CD8-positive, alpha-beta memory T cell (primary cell): Measurements from ENCODE around the gene ZNF397. TPM values are rescaled to one million over a fixed set of nuclear protein-coding genes. Genes with fewer than 3 reads are reported as not detected.

ENCODE experiments used
- CTCF ChIA-PET: fragments of 350-600 bp; sonication (Branson Sonifier 250); formaldehyde crosslinking; loops from one replicate; lab custom pipeline; 2021; ENCODE audit warnings: antibody characterized with exemption; lab: Charles Lee
- POLR2A ChIA-PET: fragments of 350-600 bp; sonication (Branson Sonifier 250); formaldehyde crosslinking; loops from one replicate; lab custom pipeline; 2021; ENCODE audit warnings: antibody characterized with exemption; lab: Charles Lee
- DNase-seq, 5 donors: peaks; one replicate each; pipeline versions ENCODE4 v3.0.0 to v3.0.0-alpha.2; 2020 to 2022; ENCODE audit warnings: mixed read lengths in 1 of 5
- H3K27ac ChIP-seq: one replicate; pipeline ENCODE4 v1.7.0; 2013; ENCODE audit warnings: low read depth, mild to moderate bottlenecking, low read length, moderate library complexity
- H3K27me3 ChIP-seq: 2 replicates; pipeline ENCODE4 v1.7.0; 2013; ENCODE audit warnings: low read length, mild to moderate bottlenecking; ENCODE audit not compliant: insufficient read depth, poor library complexity, severe bottlenecking
- H3K36me3 ChIP-seq: 2 replicates; pipeline ENCODE4 v1.7.0; 2013; ENCODE audit warnings: mild to moderate bottlenecking, low read length, moderate library complexity; ENCODE audit not compliant: insufficient read depth
- H3K4me1 ChIP-seq: 2 replicates; pipeline ENCODE4 v1.7.0; 2013; ENCODE audit warnings: mild to moderate bottlenecking, low read length, moderate library complexity; ENCODE audit not compliant: insufficient read depth
- H3K4me3 ChIP-seq: 2 replicates; pipeline ENCODE4 v1.7.0; 2013; ENCODE audit warnings: mild to moderate bottlenecking, low read length
- H3K9me3 ChIP-seq: 2 replicates; pipeline ENCODE4 v1.7.0; 2013; ENCODE audit warnings: mild to moderate bottlenecking, low read length
- H3K27ac Mint-ChIP-seq, 8 donors: one replicate each; pipeline ENCODE4 v1.8.0; 2020 to 2021; ENCODE audit warnings: mixed read lengths in 8 of 8, mild to moderate bottlenecking in 6 of 8, inconsistent platforms in 3 of 8, moderate library complexity in 3 of 8
- H3K27me3 Mint-ChIP-seq, 2 donors: one replicate each; pipeline ENCODE4 v1.8.0; 2020 to 2021; ENCODE audit warnings: mixed read lengths in 2 of 2, mild to moderate bottlenecking in 1 of 2, moderate library complexity in 1 of 2
- H3K36me3 Mint-ChIP-seq, 3 donors: one replicate each; pipeline ENCODE4 v1.8.0; 2020 to 2021; ENCODE audit warnings: mixed read lengths in 3 of 3, inconsistent platforms in 1 of 3, mild to moderate bottlenecking in 1 of 3
- H3K4me1 Mint-ChIP-seq, 3 donors: one replicate each; pipeline ENCODE4 v1.8.0; 2020 to 2021; ENCODE audit warnings: mixed read lengths in 3 of 3, inconsistent platforms in 1 of 3, mild to moderate bottlenecking in 1 of 3
- H3K4me3 Mint-ChIP-seq, 7 donors: one replicate each; pipeline ENCODE4 v1.8.0; 2020 to 2021; ENCODE audit warnings: mixed read lengths in 7 of 7, mild to moderate bottlenecking in 6 of 7, moderate library complexity in 4 of 7, inconsistent platforms in 2 of 7
- H3K9me3 Mint-ChIP-seq, 5 donors: one replicate each; pipeline ENCODE4 v1.8.0; 2020 to 2022; ENCODE audit warnings: mixed read lengths in 5 of 5, mild to moderate bottlenecking in 3 of 5, moderate library complexity in 2 of 5, inconsistent platforms in 1 of 5
- polyA plus RNA-seq: library from polyadenylated mRNA; unstranded; fragments of 300-500 nt; fragmentation: Illumina TruSeq; gene quantifications from one replicate; pipeline ENCODE4 v1.2.3, GENCODE V29; 2021
- total RNA-seq, 2 experiments: library from RNA; stranded (reverse); gene quantifications; one replicate each; pipeline ENCODE4 v1.2.3, GENCODE V29; 2021

ZNF397 gene
- total and polyA plus RNA-seq, 3 experiments from 2014 or later = 6.7 to 22.5 (median 20.9) TPM

DNA sequence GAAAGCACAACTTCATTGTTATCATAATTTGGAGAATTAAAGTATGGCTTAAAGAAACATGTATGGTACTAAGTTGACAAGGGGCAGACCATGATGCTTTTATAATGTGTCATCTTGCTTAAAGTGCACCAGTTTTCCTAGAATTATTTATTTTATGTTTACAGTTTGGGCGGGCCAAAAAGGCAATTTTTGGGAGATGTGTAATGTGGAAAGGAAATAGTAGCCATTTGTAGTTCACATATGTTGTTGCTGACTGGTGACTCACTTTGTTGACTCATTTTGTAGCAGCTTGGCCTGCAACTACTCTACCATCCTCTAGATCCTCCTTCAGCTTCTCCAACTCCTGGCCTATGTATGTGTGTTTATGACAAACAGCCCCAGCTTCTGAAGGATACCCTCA is 41.5 kb downstream of the ZNF397 start:
- Mint-ChIP-seq H3K27me3 (no peaks in the 10 kb centered on the region), H3K4me3 (no peak overlapping the region), H3K4me1 (peaks cover 5 to 12% (median 9%) of the 10 kb centered on the region in 3 donors), H3K27ac (no peak overlapping the region), H3K36me3 (peaks cover 9 to 31% (median 21%) of the 10 kb centered on the region in 3 donors), H3K9me3 (peaks cover 0 to 6% (median 0%) of the 10 kb centered on the region in 5 donors)
- no peaks in the 10 kb centered on the region for H3K4me1 ChIP-seq
- ChIA-PET POLR2A (no interaction called here), CTCF (no interaction called here)
- H3K27ac ChIP-seq = no peak overlapping the region
- no peaks in the 10 kb centered on the region for H3K27me3 ChIP-seq
- H3K4me3 ChIP-seq = no peak overlapping the region
- no peaks in the 10 kb centered on the region for H3K36me3 ChIP-seq
- no peaks in the 10 kb centered on the region for H3K9me3 ChIP-seq
- no peak for DNase-seq

GRCh38 chr18:35283923-35284794 is 43.3 kb downstream of the ZNF397 start:
- Histone ChIP-seq H3K27ac (no peak overlapping the region), H3K36me3 (no peaks in the 10 kb centered on the region), H3K4me1 (peaks cover 1% of the 10 kb centered on the region), H3K9me3 (no peaks in the 10 kb centered on the region), H3K4me3 (no peak overlapping the region), H3K27me3 (no peaks in the 10 kb centered on the region)
- Mint-ChIP-seq H3K4me3 (no peak overlapping the region), H3K27me3 (no peaks in the 10 kb centered on the region), H3K27ac (no peak overlapping the region), H3K9me3 (peaks cover 0 to 6% (median 0%) of the 10 kb centered on the region in 5 donors), H3K4me1 (peaks cover 9 to 27% (median 20%) of the 10 kb centered on the region in 3 donors), H3K36me3 (peaks cover 9 to 21% (median 18%) of the 10 kb centered on the region in 3 donors)
- POLR2A ChIA-PET = interaction anchor here (1.0 kb wide), 1 partner anchor 17 kb away, joined by 3 read pairs; no protein-coding TSS in a partner anchor
- CTCF ChIA-PET = interaction anchor here (1.5 kb wide), 1 partner anchor 16 kb away, joined by 3 read pairs; no protein-coding TSS in a partner anchor
- no peak for DNase-seq

DNA sequence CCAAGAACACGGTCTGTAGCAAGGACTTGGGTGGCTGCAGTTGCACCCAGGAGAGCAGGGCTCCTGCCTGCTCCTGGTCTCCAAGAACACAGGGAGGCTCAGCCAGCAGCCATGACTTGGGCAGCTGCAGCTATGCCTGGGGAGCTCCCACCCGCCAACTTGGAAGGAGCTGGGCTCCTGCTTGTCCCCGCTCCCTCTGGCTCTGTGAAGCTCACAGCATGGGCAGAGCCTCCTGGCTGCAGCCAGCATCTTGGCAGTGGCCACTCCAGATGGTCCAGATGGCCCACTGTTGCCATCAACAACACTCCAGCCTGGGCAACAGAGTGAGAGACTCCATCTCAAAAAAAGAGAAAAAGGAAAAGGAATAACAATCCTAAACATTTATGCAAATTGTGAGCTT is 44.0 kb downstream of the ZNF397 start:
- no peaks in the 10 kb centered on the region for H3K27me3 ChIP-seq
- Mint-ChIP-seq H3K4me1 (peaks cover 15 to 32% (median 27%) of the 10 kb centered on the region in 3 donors), H3K27me3 (no peaks in the 10 kb centered on the region), H3K9me3 (peaks cover 0 to 6% (median 0%) of the 10 kb centered on the region in 5 donors), H3K36me3 (peaks cover 12 to 19% (median 17%) of the 10 kb centered on the region in 3 donors), H3K4me3 (no peak overlapping the region), H3K27ac (no peak overlapping the region)
- H3K27ac ChIP-seq = no peak overlapping the region
- no peaks in the 10 kb centered on the region for H3K9me3 ChIP-seq
- peaks cover 7% of the 10 kb centered on the region for H3K4me1 ChIP-seq
- CTCF ChIA-PET = interaction anchor here (1.5 kb wide), 1 partner anchor 17 kb away, joined by 3 read pairs; no protein-coding TSS in a partner anchor
- POLR2A ChIA-PET = no interaction called here
- H3K4me3 ChIP-seq = no peak overlapping the region
- DNase-seq = no peak
- H3K36me3 ChIP-seq = no peaks in the 10 kb centered on the region

- Mint-ChIP-seq H3K27me3 (peaks cover 0 to 6% of the 10 kb centered on the region in 2 donors), H3K4me1 (peaks cover 44 to 71% (median 66%) of the 10 kb centered on the region in 3 donors), H3K36me3 (peaks cover 7 to 28% (median 12%) of the 10 kb centered on the region in 3 donors), H3K4me3 (peak overlapping the region; percentile 97 to 99 (median 98)), H3K9me3 (peaks cover 0 to 6% (median 0%) of the 10 kb centered on the region in 5 donors), H3K27ac (peak overlapping the region; percentile 90 to 99 (median 98))
- DNase-seq = no peak
- ChIA-PET POLR2A (interaction anchor here (0.9 kb wide), 1 partner anchor 55 kb away, joined by 4 read pairs; the partner anchor contains the start of gene ZNF24), CTCF (interaction anchor here (1.1 to 2.5 kb wide), 2 partner anchors 21 to 55 kb away, joined by 5 to 15 read pairs; partner anchors contain the start of gene ZNF24)
- H3K27me3 ChIP-seq = no peaks in the 10 kb centered on the region
- H3K27ac ChIP-seq = peak overlapping the region; percentile 88
- peaks cover 25% of the 10 kb centered on the region for H3K4me1 ChIP-seq
- H3K9me3 ChIP-seq = no peaks in the 10 kb centered on the region
- no peaks in the 10 kb centered on the region for H3K36me3 ChIP-seq
- H3K4me3 ChIP-seq = peak overlapping the region; percentile 96
These were observed 48.5 kb downstream of the ZNF397 start for GRCh38 chr18:35289293-35289692.

DNA sequence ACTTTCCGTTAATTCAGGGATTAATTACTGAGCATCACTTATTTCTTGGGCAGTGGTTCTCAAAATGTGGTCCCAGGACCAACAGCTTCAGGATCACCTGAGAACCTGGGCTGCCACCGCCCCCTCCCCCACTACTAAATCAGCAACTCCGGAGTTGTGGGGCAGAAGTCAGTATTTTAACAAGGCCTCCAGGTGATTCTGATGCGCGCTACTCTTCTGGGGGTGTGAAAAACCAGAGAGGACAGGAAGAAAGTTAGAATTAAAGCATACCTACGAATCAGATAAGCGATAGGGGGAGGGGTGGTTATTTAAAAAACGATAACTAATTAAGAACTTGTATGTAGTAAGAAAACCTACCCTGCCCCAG is 48.9 kb downstream of the ZNF397 start:
- POLR2A ChIA-PET = interaction anchor here (0.5 to 1.1 kb wide), 5 partner anchors 22 to 678 kb away, joined by 3 to 6 read pairs (median 4); partner anchors contain the start of genes ZNF24 and ZNF397
- H3K27me3 ChIP-seq = no peaks in the 10 kb centered on the region
- no peaks in the 10 kb centered on the region for H3K36me3 ChIP-seq
- peaks cover 48 to 76% (median 70%) of the 10 kb centered on the region in 3 donors for H3K4me1 Mint-ChIP-seq
- H3K9me3 ChIP-seq = no peaks in the 10 kb centered on the region
- peak overlapping the region; percentile 97 to 99 (median 98) for H3K4me3 Mint-ChIP-seq
- peak in 1 of 5 donors; percentile 54 for DNase-seq
- peaks cover 25% of the 10 kb centered on the region for H3K4me1 ChIP-seq
- peaks cover 0 to 6% of the 10 kb centered on the region in 2 donors for H3K27me3 Mint-ChIP-seq
- H3K27ac Mint-ChIP-seq = peak overlapping the region; percentile 90 to 99 (median 98)
- peak overlapping the region; percentile 88 for H3K27ac ChIP-seq
- H3K9me3 Mint-ChIP-seq = peaks cover 0 to 6% (median 0%) of the 10 kb centered on the region in 5 donors
- peaks cover 10 to 32% (median 13%) of the 10 kb centered on the region in 3 donors for H3K36me3 Mint-ChIP-seq
- peak overlapping the region; percentile 96 for H3K4me3 ChIP-seq
- CTCF ChIA-PET = interaction anchor here (0.6 to 2.5 kb wide), 5 partner anchors 22 to 1604 kb away, joined by 3 to 15 read pairs (median 4); partner anchors contain the start of gene ZNF24

GRCh38 chr18:35290094-35290735 is 49.4 kb downstream of the ZNF397 start, which contains the start of gene ZSCAN30:
Gene ZSCAN30, minus strand, starts transcription at chr18:35290229. Its CDS starts 25,877 bp downstream, at chr18:35264352.
- H3K27me3 ChIP-seq = no peaks in the 10 kb centered on the region
- Mint-ChIP-seq H3K27ac (peak within 1 kb of the TSS; percentile 90 to 99 (median 98)), H3K36me3 (peaks cover 13 to 37% (median 18%) of the 10 kb centered on the region in 3 donors), H3K4me1 (peaks cover 51 to 81% (median 75%) of the 10 kb centered on the region in 3 donors), H3K27me3 (peaks cover 0 to 6% of the 10 kb centered on the region in 2 donors), H3K9me3 (peaks cover 0 to 6% (median 0%) of the 10 kb centered on the region in 5 donors), H3K4me3 (peak within 1 kb of the TSS; percentile 97 to 99 (median 98))
- ChIA-PET POLR2A (interaction anchor here (0.5 to 1.1 kb wide), 10 partner anchors 23 to 677 kb away, joined by 3 to 6 read pairs (median 4); partner anchors contain the start of genes INO80C, ZNF24 and ZNF397), CTCF (interaction anchor here (0.6 to 2.5 kb wide), 5 partner anchors 22 to 1603 kb away, joined by 3 to 15 read pairs (median 4); partner anchors contain the start of gene ZNF24)
- no peaks in the 10 kb centered on the region for H3K36me3 ChIP-seq
- H3K27ac ChIP-seq = peak within 1 kb of the TSS; percentile 88
- no peaks in the 10 kb centered on the region for H3K9me3 ChIP-seq
- peak within 1 kb of the TSS; percentile 96 for H3K4me3 ChIP-seq
- H3K4me1 ChIP-seq = peaks cover 25% of the 10 kb centered on the region
- peak; percentile 92 to 96 (median 93) for DNase-seq

DNA sequence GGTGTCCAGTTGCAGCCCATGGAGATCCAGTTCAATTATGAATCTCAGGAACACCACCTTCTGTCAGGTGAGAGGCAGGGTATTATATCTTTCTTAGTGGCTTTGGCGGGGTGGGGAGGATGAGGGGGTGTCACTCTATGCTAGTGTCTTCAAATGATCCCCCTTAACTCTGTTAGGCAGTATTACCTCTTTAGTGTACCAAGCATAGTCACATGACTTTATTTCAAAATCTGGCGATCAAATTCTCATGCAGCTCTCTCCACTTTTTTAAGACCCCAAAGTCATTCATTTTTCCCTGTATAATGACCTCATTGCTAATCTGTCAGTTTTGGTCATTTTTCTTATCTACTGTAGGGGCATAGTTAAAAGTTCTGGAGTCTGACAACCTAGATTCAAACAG is 50.3 kb downstream of the ZNF397 start:
- DNase-seq = no peak
- peak overlapping the region; percentile 88 for H3K27ac ChIP-seq
- peaks cover 25% of the 10 kb centered on the region for H3K4me1 ChIP-seq
- H3K27me3 Mint-ChIP-seq = peaks cover 0 to 6% of the 10 kb centered on the region in 2 donors
- H3K4me3 ChIP-seq = peak overlapping the region; percentile 96
- H3K9me3 Mint-ChIP-seq = peaks cover 0 to 1% (median 0%) of the 10 kb centered on the region in 5 donors
- peak overlapping the region; percentile 51 to 99 (median 98) for H3K27ac Mint-ChIP-seq
- ChIA-PET CTCF (no interaction called here), POLR2A (interaction anchor here (1.3 kb wide), 1 partner anchor 23 kb away, joined by 4 read pairs; no protein-coding TSS in a partner anchor)
- H3K4me1 Mint-ChIP-seq = peaks cover 53 to 90% (median 82%) of the 10 kb centered on the region in 3 donors
- no peaks in the 10 kb centered on the region for H3K27me3 ChIP-seq
- peaks cover 15 to 46% (median 19%) of the 10 kb centered on the region in 3 donors for H3K36me3 Mint-ChIP-seq
- no peaks in the 10 kb centered on the region for H3K9me3 ChIP-seq
- peaks cover 5% of the 10 kb centered on the region for H3K36me3 ChIP-seq
- peak overlapping the region; percentile 97 to 99 (median 98) for H3K4me3 Mint-ChIP-seq
